SW480 (cell line): ENCODE data around the gene MAGEA4.
"Not testable (repeated sequence)": the region's sequence is repeated elsewhere in the genome, so short reads cannot be mapped to it uniquely, and the experiment has no call there.

Source experiments
- DNase-seq: peaks from one replicate; pipeline ENCODE4 v3.0.0-alpha.2; 2016; ENCODE audit warnings: low spot score

The MAGEA4 gene, protein sequence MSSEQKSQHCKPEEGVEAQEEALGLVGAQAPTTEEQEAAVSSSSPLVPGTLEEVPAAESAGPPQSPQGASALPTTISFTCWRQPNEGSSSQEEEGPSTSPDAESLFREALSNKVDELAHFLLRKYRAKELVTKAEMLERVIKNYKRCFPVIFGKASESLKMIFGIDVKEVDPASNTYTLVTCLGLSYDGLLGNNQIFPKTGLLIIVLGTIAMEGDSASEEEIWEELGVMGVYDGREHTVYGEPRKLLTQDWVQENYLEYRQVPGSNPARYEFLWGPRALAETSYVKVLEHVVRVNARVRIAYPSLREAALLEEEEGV

GRCh38 chrX:151912780-151913179, at the start of gene MAGEA4:
TSS of gene MAGEA4 (plus strand) at chrX:151912889. CDS start at chrX:151923665, 10,776 bp downstream.
- DNase-seq: no peak

DNA sequence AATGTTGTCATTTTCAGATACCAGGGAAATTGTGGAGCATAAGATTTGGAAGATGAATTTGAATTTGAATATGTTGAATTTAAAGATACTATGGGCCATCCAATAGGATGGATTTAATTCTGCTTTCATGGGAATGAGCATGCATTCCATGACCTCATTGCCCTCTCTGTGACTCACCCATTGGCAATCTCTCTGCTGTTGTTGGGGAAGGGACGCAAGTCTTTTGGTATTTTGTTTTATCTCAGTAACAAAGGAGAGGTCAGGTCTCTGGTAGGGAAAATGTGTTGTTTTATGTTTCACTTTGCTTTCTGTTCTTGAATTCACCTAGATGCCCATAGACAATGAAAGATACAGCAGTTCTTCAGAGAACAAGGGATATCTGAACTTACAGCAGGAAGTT, 42.1 kb upstream of the MAGEA4 start:
- no peak for DNase-seq

- DNase-seq: no peak
Observed at GRCh38 chrX:151871244-151871643, 41.4 kb upstream of the MAGEA4 start.

DNA sequence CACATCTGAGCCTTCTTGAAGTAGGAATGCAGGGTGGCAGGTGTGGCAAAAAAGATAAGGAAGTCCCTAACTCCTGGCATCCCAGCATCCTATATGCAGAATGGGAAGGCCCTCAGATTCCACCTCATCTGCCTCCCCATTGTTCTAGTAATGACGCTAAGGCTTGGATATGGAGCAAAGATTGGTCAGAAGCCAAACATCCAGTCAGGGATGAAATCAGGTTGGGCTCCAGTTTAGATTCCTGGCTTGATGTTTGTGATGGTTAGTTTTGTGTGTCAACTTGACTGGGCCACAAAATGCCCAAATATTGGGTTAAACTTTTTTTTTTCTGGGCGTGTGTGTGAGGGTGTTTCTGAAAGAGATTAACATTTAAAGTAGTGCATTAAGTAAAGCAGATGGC, 39.6 kb upstream of the MAGEA4 start:
- no peak for DNase-seq

DNA sequence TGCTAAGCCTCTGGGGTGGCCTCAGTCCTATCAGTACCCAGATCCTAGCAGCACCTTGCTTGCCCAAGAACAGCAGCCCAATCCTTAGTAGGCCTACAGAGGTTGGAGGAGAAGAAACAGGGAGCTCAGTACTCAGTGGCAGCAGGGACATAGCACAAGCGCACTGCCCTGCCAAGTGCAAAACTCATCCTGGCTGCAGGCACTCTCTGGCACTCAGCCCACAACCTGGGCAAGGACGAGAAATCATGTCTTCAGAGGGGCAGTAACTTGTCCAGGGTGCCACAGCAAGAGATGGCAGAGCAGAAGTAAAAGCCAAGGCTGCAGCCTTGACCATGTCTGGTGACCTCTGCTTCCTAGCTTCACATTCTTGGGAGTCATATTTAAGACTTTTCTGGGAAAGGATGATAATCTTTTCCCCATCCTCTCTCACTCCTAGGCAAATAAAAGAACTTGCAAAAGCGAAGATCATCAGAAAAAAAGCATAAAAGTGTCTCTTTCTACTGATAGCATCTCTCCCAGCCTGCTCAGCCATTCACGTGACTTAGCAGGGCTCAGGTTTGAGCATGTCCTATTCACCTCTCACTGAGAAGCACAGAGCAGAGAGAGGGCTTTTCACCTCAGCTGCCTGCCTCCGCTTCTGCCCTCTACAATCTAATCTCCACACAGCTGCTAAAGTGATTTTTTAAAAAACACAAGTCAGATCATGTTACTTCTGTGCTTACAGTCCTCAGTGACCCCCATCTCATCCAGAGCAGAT, 37.2 kb upstream of the MAGEA4 start:
- DNase-seq: no peak

- DNase-seq: no peak
Observed at GRCh38 chrX:151878574-151878973, 34.1 kb upstream of the MAGEA4 start.

DNA sequence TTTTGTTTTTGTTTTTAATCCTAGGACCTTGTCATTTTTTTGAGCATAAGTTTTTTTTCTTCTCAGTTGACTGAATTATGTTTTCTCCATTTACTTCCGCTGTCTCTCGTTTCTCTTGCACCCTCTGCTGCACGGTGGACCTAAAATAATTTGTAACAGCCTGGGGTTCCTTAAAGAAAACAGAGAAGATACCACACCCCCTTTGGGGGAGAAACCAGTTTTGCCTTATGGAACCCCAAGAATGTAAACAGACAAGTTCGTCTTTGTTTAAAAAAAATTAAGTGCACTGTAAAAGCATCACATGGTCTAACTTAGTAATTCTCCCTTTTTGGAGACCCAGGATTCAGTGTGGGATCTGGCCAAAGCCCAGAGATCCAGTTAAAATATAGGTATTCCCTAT, 32.8 kb upstream of the MAGEA4 start:
- DNase-seq: no peak

GRCh38 chrX:151880895-151881294, 31.8 kb upstream of the MAGEA4 start:
- DNase-seq: no peak

DNA sequence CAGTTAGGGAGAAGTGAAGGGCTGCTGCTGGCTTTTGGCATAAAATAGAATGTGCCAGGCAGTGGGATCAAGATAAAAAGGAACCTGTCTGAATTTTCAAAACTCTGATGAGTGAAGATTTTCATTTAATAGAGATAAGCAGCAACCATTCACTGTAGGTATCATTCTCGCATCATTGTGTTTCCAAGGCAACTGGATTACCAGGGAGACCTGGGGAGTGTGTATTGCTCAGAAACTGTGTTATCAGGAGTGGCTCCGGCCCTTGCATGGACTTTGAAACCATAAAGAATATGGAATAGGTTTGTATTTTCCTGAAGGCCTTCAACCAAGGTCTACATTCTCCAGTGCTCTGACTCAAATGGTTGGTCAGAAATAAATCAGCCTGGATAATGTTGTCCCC, 23.3 kb upstream of the MAGEA4 start:
- no peak for DNase-seq

GRCh38 chrX:151896734-151897474, 15.8 kb upstream of the MAGEA4 start:
- DNase-seq: peak; percentile 36

DNA sequence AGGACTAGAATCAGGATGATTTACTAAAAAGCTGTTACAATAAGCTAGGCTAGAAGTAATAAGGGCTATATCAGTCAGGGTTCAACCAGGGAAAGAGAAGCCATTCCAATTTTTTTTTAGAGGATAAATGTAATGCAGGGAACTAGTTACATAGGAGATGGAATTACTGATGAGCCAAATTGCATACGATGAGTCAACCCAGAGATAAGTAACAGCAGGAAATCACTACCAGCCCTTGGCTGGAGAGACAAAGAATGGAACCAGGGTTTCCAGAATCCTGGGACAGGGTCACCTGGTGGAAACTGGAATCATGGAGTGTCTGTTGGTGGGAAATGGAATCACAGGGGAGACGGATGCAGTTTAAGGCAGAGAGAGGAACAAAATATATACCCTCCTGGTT, 13.1 kb upstream of the MAGEA4 start:
- no peak for DNase-seq

DNA sequence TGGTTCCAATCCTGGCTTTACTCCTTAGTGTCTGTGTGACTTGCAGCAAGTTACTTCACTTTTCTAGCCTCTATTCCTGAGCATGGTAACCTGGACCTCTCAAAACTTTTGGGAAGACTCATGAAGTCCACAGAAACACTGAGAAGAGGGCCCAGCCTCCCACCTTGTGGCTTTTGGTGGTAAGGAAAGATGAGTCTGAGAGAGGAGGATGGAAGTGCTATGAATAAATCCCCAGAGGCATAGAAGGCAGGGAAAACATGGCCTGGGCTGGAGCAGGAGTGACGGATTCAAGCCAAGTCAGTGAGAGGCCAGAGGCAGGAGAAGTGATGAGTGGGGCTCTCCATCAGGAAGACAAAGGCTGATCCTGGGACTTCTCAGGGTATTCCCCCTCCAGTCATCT, 10.9 kb upstream of the MAGEA4 start:
- no peak for DNase-seq

DNA sequence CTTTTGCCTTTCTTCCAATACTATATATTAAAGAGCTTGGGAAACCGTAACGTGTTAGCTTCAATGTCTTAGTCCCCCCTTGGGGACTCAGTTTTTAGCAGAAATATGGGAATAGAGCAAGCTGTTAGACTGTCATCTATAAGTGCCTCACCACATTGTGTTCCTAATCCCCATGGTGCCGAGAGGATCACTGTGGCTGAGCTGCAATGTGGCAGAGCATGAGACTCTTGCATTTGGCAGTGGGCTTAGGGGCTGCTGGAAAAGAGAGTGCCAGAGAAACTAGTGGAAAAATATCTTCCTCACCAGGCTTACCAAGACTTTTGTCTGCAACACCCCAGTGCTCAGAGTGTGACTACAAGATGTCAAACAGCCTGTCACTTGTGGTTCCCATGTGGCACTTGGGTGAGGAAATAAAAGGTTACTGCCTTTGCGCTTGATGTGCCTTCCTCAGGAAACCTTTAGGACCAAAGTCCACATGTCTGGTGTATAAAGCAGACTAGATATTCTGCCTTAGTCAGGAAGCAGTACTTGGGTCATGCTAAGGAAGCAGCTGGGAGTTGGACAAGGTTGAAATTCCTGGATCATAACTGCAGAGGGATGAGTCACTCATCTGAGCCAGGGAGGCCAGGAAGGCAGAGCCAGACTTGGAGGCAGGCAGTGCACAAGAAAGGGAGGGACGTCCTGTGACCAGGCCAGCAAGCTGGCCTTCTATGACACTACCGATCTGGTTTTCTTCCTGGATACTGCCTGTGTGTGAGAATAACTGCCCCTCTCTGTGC, 9.7 kb upstream of the MAGEA4 start:
- DNase-seq: peak; percentile 65

GRCh38 chrX:151904989-151905388, 7.7 kb upstream of the MAGEA4 start:
- DNase-seq: no peak

GRCh38 chrX:151912221-151912620, 468 bp upstream of the MAGEA4 start:
- no peak for DNase-seq

DNA sequence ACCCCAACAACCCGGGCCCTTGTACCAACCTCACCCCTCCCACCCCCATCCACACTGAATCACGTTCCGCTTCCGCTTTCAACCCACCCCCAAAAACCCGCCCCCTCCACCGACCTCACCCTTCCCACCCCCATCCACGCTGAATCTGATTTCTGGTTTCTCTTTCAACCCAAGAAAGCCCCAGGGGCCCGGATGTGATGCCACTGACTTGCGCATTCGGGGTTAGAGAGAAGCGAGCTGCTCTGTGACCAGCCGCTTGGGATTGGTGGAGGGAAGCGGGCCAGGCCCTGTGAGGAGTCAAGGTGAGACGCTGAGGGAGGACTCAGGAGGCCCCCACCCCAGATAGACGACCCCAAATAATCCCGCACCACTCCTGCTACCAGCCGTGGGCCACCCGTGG, 6.0 kb downstream of the MAGEA4 start:
- DNase-seq: not testable (repeated sequence)

- DNase-seq: no peak
Observed at GRCh38 chrX:151919610-151920009, 6.9 kb downstream of the MAGEA4 start.

GRCh38 chrX:151920101-151920500, 7.4 kb downstream of the MAGEA4 start:
- no peak for DNase-seq

DNA sequence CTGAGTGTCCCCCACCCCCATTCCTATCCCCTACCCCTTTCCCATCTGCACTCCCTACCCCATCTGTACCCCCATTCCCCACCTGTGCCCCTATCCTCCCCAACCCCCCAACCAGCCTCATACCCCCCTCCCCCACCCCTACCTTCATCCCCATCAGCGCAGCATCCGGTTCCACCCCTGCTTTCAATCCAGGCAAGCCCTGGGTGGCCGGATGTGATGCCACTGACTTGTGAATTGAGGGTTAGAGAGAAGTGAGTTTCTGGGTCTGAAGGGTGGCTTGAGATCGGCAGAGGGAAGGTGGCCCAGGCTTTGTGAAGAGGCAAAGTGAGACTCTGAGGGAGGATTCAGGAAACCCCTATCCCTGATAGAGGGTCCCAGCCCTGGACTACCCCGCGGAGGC, 7.8 kb downstream of the MAGEA4 start:
- DNase-seq: no peak

DNA sequence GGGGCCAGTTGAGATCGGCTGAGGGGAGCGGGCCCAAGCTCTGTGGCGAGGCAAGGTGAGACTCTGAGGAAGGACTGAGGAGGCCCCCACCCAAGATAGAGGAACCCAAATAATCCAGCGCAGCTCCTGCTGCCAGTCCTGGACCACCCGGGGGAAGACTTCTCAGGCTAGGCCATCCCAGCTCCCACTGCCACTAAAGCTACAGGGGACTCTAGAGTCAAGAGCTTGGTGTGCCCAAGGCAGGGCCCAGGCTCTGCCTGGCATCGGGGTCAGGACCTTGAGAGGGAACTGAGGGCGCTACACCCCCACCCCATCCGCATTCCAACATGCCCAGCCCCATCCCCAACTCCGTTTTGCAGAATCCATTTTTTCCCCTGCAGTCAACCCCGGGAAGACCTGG, 8.6 kb downstream of the MAGEA4 start:
- DNase-seq: no peak

DNA sequence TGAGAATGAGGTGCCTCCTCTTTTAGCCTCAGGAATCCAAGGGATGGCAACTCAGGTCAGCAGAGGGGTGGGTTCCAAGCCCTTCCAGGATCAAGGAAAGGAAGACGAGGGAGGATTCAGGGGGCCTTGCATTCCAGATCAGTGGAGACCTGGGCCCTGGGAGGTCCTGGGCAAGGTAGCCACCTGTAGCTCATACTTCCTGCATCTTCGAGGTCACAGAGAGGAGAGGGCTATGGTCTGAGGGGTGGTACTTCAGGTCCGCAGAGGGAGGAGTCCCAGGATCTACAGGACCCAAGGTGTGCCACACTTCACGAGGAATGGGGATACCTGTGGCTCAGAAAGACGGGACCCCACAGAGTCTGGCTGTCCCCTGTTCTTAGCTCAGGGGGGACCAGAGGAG, 9.2 kb downstream of the MAGEA4 start:
- DNase-seq: no peak

DNA sequence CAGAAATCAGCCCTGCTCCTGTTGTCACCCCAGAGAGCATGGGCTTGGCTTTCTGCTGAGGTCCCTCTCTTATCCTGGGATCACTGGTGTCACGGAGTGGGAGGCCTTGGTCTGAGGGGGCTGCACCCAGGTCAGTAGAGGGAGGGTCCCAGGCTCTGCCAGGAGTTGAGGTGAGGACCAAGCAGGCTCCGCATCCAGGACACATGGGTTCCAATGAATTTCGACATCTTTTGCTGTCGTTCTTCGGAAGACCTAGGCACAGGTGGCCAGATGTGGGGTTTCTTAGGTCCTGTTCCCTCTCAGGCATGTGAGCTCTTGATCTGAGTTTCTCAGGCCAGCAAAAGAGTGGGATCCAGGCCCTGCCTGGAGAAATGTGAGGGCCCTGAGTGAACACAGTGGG, 10.0 kb downstream of the MAGEA4 start:
- no peak for DNase-seq
